NCI-H345 treated with DMSO at 0.1 percent for 48 hours (cell line): Measurements from ENCODE around the gene KCTD19.
"Not testable (repeated sequence)": the region's sequence is repeated elsewhere in the genome, so short reads cannot be mapped to it uniquely, and the experiment has no call there.

Source experiments
- DNase-seq: peaks from one replicate; lab custom pipeline; 2025; ENCODE audit not compliant: unreplicated experiment; lab: John Stamatoyannopoulos, UW

The KCTD19 gene

GRCh38 chr16:67326472-67327309 is at the start of gene KCTD19, which contains the start of gene LRRC36:
Gene KCTD19, minus strand, starts transcription at chr16:67326741. Its CDS starts 34 bp downstream, at chr16:67326707.
Gene LRRC36, plus strand, starts transcription at chr16:67326815. Its CDS starts 48 bp downstream, at chr16:67326863.
- DNase-seq = no peak

GRCh38 chr16:67376012-67376411 is 49.5 kb upstream of the KCTD19 start:
- not testable (repeated sequence) for DNase-seq

DNA sequence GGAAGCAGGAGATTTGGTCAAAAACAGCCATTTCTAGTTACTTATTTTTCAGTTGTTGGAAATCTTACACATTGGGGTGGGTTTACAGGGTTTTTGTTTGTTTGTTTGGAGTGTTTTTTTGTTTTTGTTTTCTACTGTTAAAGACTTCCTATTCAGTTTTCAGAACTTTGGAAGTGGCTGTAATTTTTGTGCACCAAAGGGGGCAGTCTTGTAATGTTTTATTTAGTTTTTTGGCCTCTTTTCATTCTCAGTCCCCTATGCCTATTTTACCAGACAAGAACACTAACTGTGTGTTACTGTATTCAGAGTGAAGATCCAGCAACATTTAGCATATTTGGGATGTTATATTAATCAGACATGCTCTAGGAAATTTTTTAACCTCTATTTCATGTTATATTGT is 46.1 kb upstream of the KCTD19 start:
- DNase-seq = no peak

DNA sequence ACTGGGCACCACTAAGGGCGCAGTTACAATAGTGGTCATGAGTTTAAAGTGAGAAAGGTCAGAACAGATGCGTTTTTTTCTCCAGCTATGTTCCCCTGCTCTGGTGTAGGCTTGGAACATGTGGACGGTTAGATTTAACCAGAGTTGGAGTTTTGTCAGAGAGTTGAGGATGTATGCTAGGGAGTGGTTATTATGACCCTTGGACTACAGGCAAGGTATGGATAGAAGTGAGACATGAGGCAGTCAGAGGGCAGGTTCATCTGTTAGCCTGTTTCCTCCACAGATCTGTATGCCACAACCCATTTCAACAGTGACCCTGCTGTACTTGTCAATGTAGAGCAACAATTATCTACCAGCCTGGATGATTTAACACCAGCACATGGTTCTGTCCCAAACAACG is 44.1 kb upstream of the KCTD19 start:
- DNase-seq = no peak

GRCh38 chr16:67364600-67365235 is 38.2 kb upstream of the KCTD19 start:
- no peak for DNase-seq

DNA sequence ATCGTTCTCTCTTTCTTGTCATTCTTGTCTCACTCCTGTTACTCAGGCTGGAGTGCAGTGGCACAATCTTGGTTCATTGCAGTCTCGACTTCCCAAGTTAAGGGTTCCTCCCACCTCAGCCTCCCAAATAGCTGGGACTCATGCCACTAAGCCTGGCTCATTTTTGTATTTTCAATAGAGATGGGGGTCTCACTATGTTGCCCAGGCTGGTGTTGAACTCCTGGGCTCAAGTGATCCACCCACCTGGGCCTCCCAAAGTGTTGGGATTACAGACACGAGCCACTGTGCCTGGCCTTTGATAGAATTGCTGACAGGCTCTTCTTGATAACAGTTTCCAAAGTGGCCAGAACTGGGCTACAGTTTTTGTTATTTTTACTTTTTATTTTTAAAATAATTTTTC is 34.5 kb upstream of the KCTD19 start:
- no peak for DNase-seq

GRCh38 chr16:67359540-67360269 is 33.2 kb upstream of the KCTD19 start:
- not testable (repeated sequence) for DNase-seq

DNA sequence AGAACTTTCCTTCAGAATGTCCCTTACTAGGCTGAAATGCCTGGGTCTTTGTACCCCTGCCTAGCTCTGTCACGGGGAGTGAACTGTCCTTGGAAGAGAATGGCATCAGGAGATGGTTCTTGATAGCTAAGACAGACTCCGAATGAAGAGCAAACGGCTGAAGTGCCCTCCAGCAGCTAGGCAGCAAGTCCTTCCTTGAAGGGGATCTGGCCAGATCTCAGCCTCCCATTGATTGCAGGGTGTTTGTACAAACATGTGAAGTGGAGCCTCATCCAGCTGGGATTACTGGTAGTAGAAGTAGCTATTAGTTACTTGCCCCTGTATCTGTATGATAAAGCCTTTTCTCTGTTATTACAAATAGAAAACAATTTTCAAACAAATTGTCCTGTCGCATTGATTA is 31.0 kb upstream of the KCTD19 start:
- peak; percentile 12 for DNase-seq

GRCh38 chr16:67356396-67356795 is 29.9 kb upstream of the KCTD19 start:
- DNase-seq = no peak

GRCh38 chr16:67352463-67352862 is 25.9 kb upstream of the KCTD19 start:
- DNase-seq = not testable (repeated sequence)

DNA sequence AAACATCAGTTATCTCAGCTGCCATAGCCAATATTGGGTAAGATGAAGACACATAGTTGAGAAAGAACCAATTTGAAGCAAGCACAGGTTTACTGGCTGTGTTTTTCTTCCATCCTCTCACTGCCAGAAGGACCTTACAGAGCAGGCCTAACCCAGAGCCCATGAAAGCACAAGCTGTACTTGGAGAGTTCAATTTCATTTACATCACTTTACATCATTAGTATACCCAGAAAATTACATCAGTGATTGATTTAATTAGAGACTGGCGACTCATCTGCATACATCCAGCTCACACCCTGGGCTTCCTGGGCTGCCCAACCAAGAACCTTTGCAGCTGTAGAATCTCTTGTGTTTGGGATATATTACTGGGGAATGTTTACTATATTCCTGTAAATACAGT is 23.8 kb upstream of the KCTD19 start:
- no peak for DNase-seq

DNA sequence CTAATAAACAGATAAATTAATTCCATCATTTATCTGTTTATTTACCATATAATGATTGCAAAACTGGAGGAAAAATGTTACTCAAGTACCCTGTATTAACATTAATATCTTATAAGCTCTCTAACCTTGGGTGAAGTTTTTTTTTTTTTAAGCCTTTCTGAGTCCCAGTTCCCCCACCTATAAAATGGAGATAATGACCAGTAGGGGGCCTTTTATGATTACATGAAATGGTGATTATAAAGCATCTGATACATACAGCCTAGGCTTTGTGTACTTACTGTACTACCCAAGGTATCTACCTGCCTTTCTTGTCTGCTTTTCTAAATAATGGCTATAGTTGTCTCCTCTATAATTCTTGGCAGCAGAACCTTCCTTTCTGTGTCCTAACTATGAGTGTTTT is 22.6 kb upstream of the KCTD19 start:
- DNase-seq = no peak

GRCh38 chr16:67346341-67346740 is 19.8 kb upstream of the KCTD19 start:
- no peak for DNase-seq

DNA sequence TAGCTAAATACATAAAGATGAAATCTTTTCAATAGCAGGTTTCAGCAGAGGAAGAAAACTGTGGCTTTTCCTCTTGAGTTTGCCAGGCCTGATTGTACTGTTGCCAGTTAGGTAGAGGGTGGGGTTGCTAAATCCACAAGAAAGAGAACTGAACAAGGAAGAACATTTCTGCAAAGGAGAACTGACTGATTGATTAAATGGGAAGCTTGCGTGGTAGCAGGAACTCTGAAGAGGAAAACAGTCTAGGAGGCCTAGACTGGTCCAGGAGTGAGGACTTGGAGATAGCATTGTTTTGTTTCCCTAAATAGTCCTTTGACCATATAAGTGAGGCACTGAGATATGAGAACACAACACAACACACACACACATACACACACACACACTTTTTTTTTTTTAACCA is 18.9 kb upstream of the KCTD19 start:
- no peak for DNase-seq

- DNase-seq = no peak
These were observed 16.1 kb upstream of the KCTD19 start for GRCh38 chr16:67342616-67343015.

- DNase-seq = no peak
These were observed 14.7 kb upstream of the KCTD19 start for GRCh38 chr16:67341250-67341649.

- DNase-seq = no peak
These were observed 12.9 kb upstream of the KCTD19 start for GRCh38 chr16:67339453-67339852.

GRCh38 chr16:67336648-67337047 is 10.1 kb upstream of the KCTD19 start:
- DNase-seq = no peak

DNA sequence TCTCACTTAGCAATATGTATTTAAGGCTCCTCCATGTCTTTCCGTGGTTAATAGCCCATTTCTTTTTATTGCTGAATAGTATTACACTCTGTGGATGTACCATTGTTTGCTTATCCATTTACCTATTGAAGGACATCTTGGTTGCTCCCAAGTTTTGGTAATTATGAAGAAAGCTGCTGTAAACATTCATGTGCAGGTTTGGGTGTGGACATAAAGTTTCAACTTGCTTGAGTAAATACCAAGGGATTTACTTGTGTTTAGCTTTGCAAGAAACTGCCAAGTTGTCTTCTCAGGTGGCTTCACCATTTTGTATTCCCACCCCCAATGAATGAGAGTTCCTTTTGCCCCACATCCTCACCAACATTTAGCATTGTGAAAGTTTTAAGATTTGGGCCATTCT is 9.6 kb upstream of the KCTD19 start:
- DNase-seq = no peak

- no peak for DNase-seq
These were observed 6.8 kb upstream of the KCTD19 start for GRCh38 chr16:67333315-67333714.

DNA sequence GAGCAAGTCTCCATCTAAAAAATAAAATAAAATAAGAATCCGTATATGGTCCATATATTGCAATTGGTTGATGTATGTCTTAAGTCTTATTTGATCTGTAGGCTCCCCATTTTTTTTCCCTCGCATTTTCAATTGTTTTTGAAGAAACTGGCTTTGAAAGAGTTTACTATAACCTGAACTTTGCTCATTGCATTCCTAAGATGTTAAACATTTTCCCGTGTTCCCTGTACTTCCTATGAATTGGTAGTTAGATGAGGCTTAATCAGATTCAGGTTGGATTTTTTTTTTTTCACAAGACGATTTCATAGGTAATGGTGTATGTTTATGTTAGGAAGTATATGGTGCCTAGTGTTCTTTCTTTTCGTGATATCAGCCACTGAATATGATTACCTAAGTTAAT is 3.4 kb upstream of the KCTD19 start:
- no peak for DNase-seq

GRCh38 chr16:67327743-67328142 is 1.2 kb upstream of the KCTD19 start:
- DNase-seq = no peak
